PC-9 (cell line): ENCODE data around the gene UBE3C. TPM values are rescaled to one million over a fixed set of nuclear protein-coding genes. Genes with fewer than 3 reads are reported as not detected.

ENCODE experiments used
- BruUV-seq: library from RNA; stranded (reverse); fragments of 400-500 nt; replicated peaks from 2 replicates; lab custom pipeline; 2021; lab: Mats Ljungman, UMichigan
- CTCF ChIA-PET: fragments of 300-600 bp; sonication (Branson Sonifier 250); formaldehyde crosslinking; loops from one replicate; lab custom pipeline; 2022; ENCODE audit warnings: antibody characterized with exemption; lab: Charles Lee
- POLR2A ChIA-PET: fragments of 300-600 bp; sonication (Branson Sonifier 250); formaldehyde crosslinking; loops from one replicate; lab custom pipeline; 2022; ENCODE audit warnings: antibody characterized with exemption; ENCODE audit not compliant: unreplicated experiment; lab: Charles Lee
- DNase-seq, 2 experiments: peaks; one replicate each; pipeline versions ENCODE4 v3.0.0 to v3.0.0-alpha.2; 2015 to 2022; ENCODE audit warnings: mixed read lengths in 1 of 2
- H2AFZ ChIP-seq: fragments of 200-600 bp; sonication (generic); 2 replicates; pipeline ENCODE4 v1.8.1; 2017; ENCODE audit warnings: antibody characterized with exemption
- H3F3A ChIP-seq: fragments of 200-600 bp; sonication (generic); 2 replicates; pipeline ENCODE4 v1.8.1; 2017; ENCODE audit warnings: antibody characterized with exemption, mild to moderate bottlenecking, low read depth; ENCODE audit not compliant: insufficient read depth
- H3K27ac ChIP-seq: fragments of 200-600 bp; sonication (generic); 2 replicates; pipeline ENCODE4 v1.6.1; 2016; ENCODE audit warnings: mixed run types
- H3K27me3 ChIP-seq: fragments of 200-600 bp; sonication (generic); 2 replicates; pipeline ENCODE4 v1.6.1; 2016; ENCODE audit warnings: low read depth, mixed run types; ENCODE audit not compliant: insufficient read depth
- H3K36me3 ChIP-seq: fragments of 200-600 bp; sonication (generic); 2 replicates; pipeline ENCODE4 v1.6.1; 2016; ENCODE audit warnings: low read depth, mixed run types
- H3K4me1 ChIP-seq: fragments of 200-600 bp; sonication (generic); replicated peaks from 2 replicates; pipeline ENCODE4 v1.6.1; 2016; ENCODE audit warnings: mixed run types; ENCODE audit not compliant: insufficient read depth
- H3K4me2 ChIP-seq: fragments of 200-600 bp; sonication (generic); 2 replicates; pipeline ENCODE4 v1.6.1; 2017; ENCODE audit warnings: mixed run types
- H3K4me3 ChIP-seq: fragments of 200-600 bp; sonication (generic); 2 replicates; pipeline ENCODE4 v1.6.1; 2016; ENCODE audit warnings: mixed run types
- H3K79me2 ChIP-seq: fragments of 200-600 bp; sonication (generic); 2 replicates; pipeline ENCODE4 v1.6.1; 2017; ENCODE audit warnings: low read depth, mixed run types
- H3K9me2 ChIP-seq: fragments of 200-600 bp; sonication (generic); 2 replicates; pipeline ENCODE4 v1.8.1; 2017; ENCODE audit warnings: mild to moderate bottlenecking; ENCODE audit not compliant: insufficient read depth
- H3K9me3 ChIP-seq: fragments of 200-600 bp; sonication (generic); 2 replicates; pipeline ENCODE4 v1.8.1; 2016; ENCODE audit warnings: low read depth; ENCODE audit not compliant: insufficient read depth
- H4K20me1 ChIP-seq: fragments of 200-600 bp; sonication (generic); 2 replicates; pipeline ENCODE4 v1.8.1; 2017; ENCODE audit not compliant: insufficient read depth
- CTCF ChIP-seq: fragments of 200-600 bp; sonication (generic); conservative IDR thresholded peaks from 2 replicates; pipeline ENCODE4 v1.6.1; 2017; ENCODE audit warnings: mixed run types, antibody characterized with exemption, mild to moderate bottlenecking, moderate library complexity
- EZH2 ChIP-seq: fragments of 200-600 bp; sonication (generic); IDR thresholded peaks from 2 replicates; pipeline ENCODE4 v1.8.0; 2017; ENCODE audit warnings: antibody characterized with exemption, low read depth
- intact Hi-C: fragments of 100-400 bp; cut with micrococcal nuclease; formaldehyde crosslinking; loops from one replicate; pipeline ENCODE4 v1.10.0; 2022; ENCODE audit not compliant: unreplicated experiment
- total RNA-seq: library from RNA; stranded (reverse); gene quantifications from 2 replicates; pipeline ENCODE4 v1.2.3, GENCODE V29; 2021

The UBE3C gene
- total RNA-seq, 1 experiment from 2014 or later: 77.6 TPM

- BruUV-seq: no TSS peak
- H3K27ac ChIP-seq: no peak overlapping the region
- no peaks in the 10 kb centered on the region for H3K79me2 ChIP-seq
- intact Hi-C loops: loop anchor here (10.0 kb wide), 2 partner anchors 119 to 1329 kb away; partner anchors contain the start of gene MNX1
- TF ChIP-seq EZH2 (no peak), CTCF (no peak)
- H3F3A ChIP-seq: peaks cover 13% of the 10 kb centered on the region
- ChIA-PET POLR2A (no interaction called here), CTCF (no interaction called here)
- H3K36me3 ChIP-seq: no peaks in the 10 kb centered on the region
- 0 out of 2 replicates have a peak overlapping the region, but pooled peaks have one; percentile 6 for H3K4me2 ChIP-seq
- H4K20me1 ChIP-seq: no peaks in the 10 kb centered on the region
- H3K4me1 ChIP-seq: peaks cover 28% of the 10 kb centered on the region
- DNase-seq: no peak
- no peak overlapping the region for H2AFZ ChIP-seq
- H3K4me3 ChIP-seq: no peak overlapping the region
- H3K27me3 ChIP-seq: no peaks in the 10 kb centered on the region
- H3K9me3 ChIP-seq: no peaks in the 10 kb centered on the region
- no peaks in the 10 kb centered on the region for H3K9me2 ChIP-seq
Measured at GRCh38 chr7:157133304-157133703, 5.4 kb upstream of the UBE3C start.

- H3K4me2 ChIP-seq: peak overlapping the region; percentile 25
- no peak overlapping the region for H3K4me3 ChIP-seq
- TF ChIP-seq CTCF (peak; percentile 51; the same call in 1 of the 2 replicates), EZH2 (no peak)
- peaks cover 15% of the 10 kb centered on the region for H4K20me1 ChIP-seq
- H3K9me2 ChIP-seq: no peaks in the 10 kb centered on the region
- DNase-seq: peak in 1 of 2 experiments; percentile 87
- BruUV-seq: no TSS peak
- H3F3A ChIP-seq: peaks cover 30% of the 10 kb centered on the region
- H3K4me1 ChIP-seq: peaks cover 43% of the 10 kb centered on the region
- H3K27ac ChIP-seq: peak overlapping the region; percentile 48; the same call in 1 of the 2 replicates
- H2AFZ ChIP-seq: peak overlapping the region; percentile 52; the same call in 1 of the 2 replicates
- H3K27me3 ChIP-seq: no peaks in the 10 kb centered on the region
- H3K79me2 ChIP-seq: peaks cover 23% of the 10 kb centered on the region
- POLR2A ChIA-PET: no interaction called here
- intact Hi-C loops: loop anchor here (5.0 to 10.0 kb wide), 3 partner anchors 122 to 1332 kb away; partner anchors contain the start of gene MNX1
- peaks cover 12% of the 10 kb centered on the region for H3K36me3 ChIP-seq
- no peaks in the 10 kb centered on the region for H3K9me3 ChIP-seq
- CTCF ChIA-PET: interaction anchor here (0.6 kb wide), 1 partner anchor 187 kb away, joined by 4 read pairs; the partner anchor contains the start of gene NOM1
Measured at GRCh38 chr7:157136372-157136771, 2.4 kb upstream of the UBE3C start.

- BruUV-seq: no TSS peak
- Histone ChIP-seq H3F3A (peaks cover 30% of the 10 kb centered on the region), H4K20me1 (peaks cover 32% of the 10 kb centered on the region), H2AFZ (peak overlapping the region; percentile 71), H3K9me3 (no peaks in the 10 kb centered on the region), H3K4me3 (peak overlapping the region; percentile 76), H3K4me2 (peak overlapping the region; percentile 78), H3K9me2 (no peaks in the 10 kb centered on the region), H3K27ac (peak overlapping the region; percentile 88), H3K27me3 (no peaks in the 10 kb centered on the region), H3K36me3 (peaks cover 23% of the 10 kb centered on the region), H3K79me2 (peaks cover 39% of the 10 kb centered on the region), H3K4me1 (peaks cover 36% of the 10 kb centered on the region)
- DNase-seq: no peak
- CTCF ChIA-PET: no interaction called here
- POLR2A ChIA-PET: interaction anchor here (0.5 kb wide), 1 partner anchor 8 kb away, joined by 9 read pairs; no protein-coding TSS in a partner anchor
- no peak for TF ChIP-seq CTCF
- TF ChIP-seq EZH2: no peak
- intact Hi-C loops: loop anchor here (5.0 to 10.0 kb wide), 3 partner anchors 123 to 1333 kb away; partner anchors contain the start of gene MNX1
Measured at GRCh38 chr7:157138101-157138423, 664 bp upstream of the UBE3C start.
